Endothelial cell of umbilical vein (primary cell): ENCODE measurements around the gene EIF3D. TPM values are rescaled to one million over a fixed set of nuclear protein-coding genes. Genes with fewer than 3 reads are reported as not detected.

ENCODE experiments used
- BruUV-seq: library from RNA; stranded (reverse); fragments of 400-500 nt; replicated peaks from 2 replicates; lab custom pipeline; 2021; lab: Mats Ljungman, UMichigan
- CTCF ChIA-PET: fragments of 300-600, 350-600 bp; sonication (Branson Sonifier 250); formaldehyde crosslinking; loops from one replicate; lab custom pipeline; 2021; ENCODE audit warnings: antibody characterized with exemption, inconsistent platforms; lab: Charles Lee
- POLR2A ChIA-PET: fragments of 300-600, 350-600 bp; sonication (Branson Sonifier 250); formaldehyde crosslinking; loops from one replicate; lab custom pipeline; 2021; ENCODE audit warnings: antibody characterized with exemption, inconsistent platforms; lab: Charles Lee
- DNase-seq: peaks from one replicate; pipeline ENCODE4 v3.0.0-alpha.2; 2011; ENCODE audit warnings: low read depth, low spot score
- FAIRE-seq: peaks from 2 replicates; lab custom pipeline; 2011; peaks lifted over from hg19 to GRCh38; lab: Jason Lieb, UNC
- H2AFZ ChIP-seq: 2 replicates; pipeline ENCODE4 v1.6.0; 2012; ENCODE audit warnings: low read depth, low read length, control low read depth, inconsistent platforms
- H3K27ac ChIP-seq: 2 replicates; pipeline ENCODE4 v1.5.1; 2011; ENCODE audit warnings: low read depth, mild to moderate bottlenecking, control low read depth, low read length, moderate library complexity; ENCODE audit not compliant: insufficient read depth
- H3K27me3 ChIP-seq, 2 experiments: 2 replicates each; pipeline versions ENCODE4 v1.6.0 to v1.6.1; 2011; ENCODE audit warnings: low read length in 2 of 2, mixed read lengths in 1 of 2; ENCODE audit not compliant: control insufficient read depth in 2 of 2, insufficient read depth in 2 of 2
- H3K36me3 ChIP-seq, 2 experiments: 2 replicates in 1 of 2; 3 replicates in 1 of 2; pipeline ENCODE4 v1.5.1; 2011; ENCODE audit warnings: low read length in 2 of 2, mild to moderate bottlenecking in 1 of 2, moderate library complexity in 1 of 2; ENCODE audit not compliant: control insufficient read depth in 2 of 2, insufficient read depth in 2 of 2; ENCODE audit errors: extremely low read depth in 1 of 2
- H3K4me1 ChIP-seq: 3 replicates; pipeline ENCODE4 v1.5.1; 2011; ENCODE audit warnings: mild to moderate bottlenecking, low read length; ENCODE audit not compliant: control insufficient read depth, insufficient read depth; ENCODE audit errors: extremely low read depth
- H3K4me2 ChIP-seq: 2 replicates; pipeline ENCODE4 v1.6.1; 2011; ENCODE audit warnings: low read length, control low read depth, mixed read lengths; ENCODE audit not compliant: insufficient read depth
- H3K4me3 ChIP-seq, 3 experiments: fragments of 200-600 bp in 1 of 3; sonication (generic), shearing (Covaris generic) in 1 of 3; replicated peaks in 1 of 3; 2 replicates each; pipeline ENCODE4 v1.5.1; 2011 to 2016; ENCODE audit warnings: control low read depth in 3 of 3, low read length in 3 of 3, mild to moderate bottlenecking in 2 of 3, inconsistent platforms in 1 of 3, low read depth in 1 of 3, moderate library complexity in 1 of 3; ENCODE audit not compliant: insufficient read depth in 1 of 3
- H3K79me2 ChIP-seq: 2 replicates; pipeline ENCODE4 v1.6.0; 2012; ENCODE audit warnings: low read length, inconsistent platforms; ENCODE audit not compliant: control insufficient read depth, insufficient read depth
- H3K9ac ChIP-seq: replicated peaks from 2 replicates; pipeline ENCODE3; 2011; ENCODE audit warnings: low read length, control low read depth; ENCODE audit not compliant: insufficient read depth; ENCODE audit errors: extremely low read depth
- H3K9me1 ChIP-seq: replicated peaks from 3 replicates; pipeline ENCODE4 v1.6.0; 2011; ENCODE audit warnings: mild to moderate bottlenecking, low read length; ENCODE audit not compliant: control insufficient read depth, insufficient read depth; ENCODE audit errors: extremely low read depth
- H3K9me3 ChIP-seq: replicated peaks from 2 replicates; pipeline ENCODE4 v1.5.1; 2012; ENCODE audit warnings: low read length, inconsistent platforms; ENCODE audit not compliant: control insufficient read depth, insufficient read depth
- H4K20me1 ChIP-seq: replicated peaks from 2 replicates; pipeline ENCODE3; 2011; ENCODE audit warnings: mild to moderate bottlenecking, low read length; ENCODE audit not compliant: control insufficient read depth, insufficient read depth; ENCODE audit errors: extremely low read depth
- EZH2 ChIP-seq: IDR thresholded peaks from 2 replicates; pipeline ENCODE4 v1.6.1; 2012; ENCODE audit warnings: borderline replicate concordance, low read depth, mild to moderate bottlenecking, moderate library complexity, low read length, inconsistent platforms; ENCODE audit not compliant: severe bottlenecking
- GATA2 ChIP-seq: IDR thresholded peaks from 2 replicates; pipeline ENCODE4 v1.7.0; 2011; ENCODE audit warnings: low read depth, mild to moderate bottlenecking, moderate library complexity, mixed read lengths, low read length; ENCODE audit not compliant: insufficient read length, insufficient read depth
- JUN ChIP-seq: IDR thresholded peaks from 2 replicates; pipeline ENCODE4 v1.6.1; 2011; ENCODE audit warnings: borderline replicate concordance, low read depth; ENCODE audit not compliant: insufficient read length, insufficient read depth
- MYC ChIP-seq: IDR thresholded peaks from one replicate; pipeline ENCODE4 v1.6.1; 2011; ENCODE audit warnings: mild to moderate bottlenecking, low read depth, low read length
- POLR2AphosphoS5 ChIP-seq: IDR thresholded peaks from 2 replicates; pipeline ENCODE4 v1.6.1; 2012; ENCODE audit warnings: low read depth, mild to moderate bottlenecking, control low read depth, low read length, moderate library complexity; ENCODE audit not compliant: insufficient read depth
- dilution Hi-C: fragments of 300-500 bp; cut with MboI; formaldehyde crosslinking; loops from one replicate; pipeline ENCODE4 v1.15.0; 2019; ENCODE audit warnings: low sequenced_read_pairs; ENCODE audit not compliant: extremely low pct_ligation_motif_present
- intact Hi-C: fragments of 100-400 bp; cut with micrococcal nuclease; formaldehyde crosslinking; loops from one replicate; pipeline ENCODE4 v1.10.0; 2022
- polyA plus RNA-seq, 4 experiments: library from polyadenylated mRNA; depleted of rRNA in 3 of 4; stranded (reverse) in 3 of 4; unstranded in 1 of 4; fragments of >200 nt; gene quantifications; 2 replicates each; pipeline versions ENCODE4 v1.2.1 to v1.2.3, GENCODE V29; 2011 to 2012; ENCODE audit warnings: missing spikeins in 1 of 4
- total RNA-seq: library from RNA; stranded (reverse); gene quantifications from 2 replicates; pipeline ENCODE4 v1.2.3, GENCODE V29; 2021
- TF ChIP-seq, protein P1 (sequence below), 2 donors: IDR thresholded peaks; 1 replicate in 1 of 2; 2 replicates in 1 of 2; pipeline ENCODE4 v1.5.1; 2011; ENCODE audit warnings: low read length in 2 of 2, mild to moderate bottlenecking in 2 of 2, moderate library complexity in 2 of 2, control low read depth in 1 of 2, inconsistent platforms in 1 of 2, low read depth in 1 of 2; ENCODE audit not compliant: insufficient read depth in 1 of 2; ENCODE audit errors: extremely low read depth in 1 of 2
- TF ChIP-seq, protein P2 (sequence below): IDR thresholded peaks from 2 replicates; pipeline ENCODE4 v1.6.1; 2011; ENCODE audit not compliant: insufficient read depth, insufficient read length

Gene EIF3D
- total and polyA plus RNA-seq, 2 donors (not counting 3 experiments of a cell fraction or from before 2014, with no cell fraction given): 201 to 413 TPM

DNA sequence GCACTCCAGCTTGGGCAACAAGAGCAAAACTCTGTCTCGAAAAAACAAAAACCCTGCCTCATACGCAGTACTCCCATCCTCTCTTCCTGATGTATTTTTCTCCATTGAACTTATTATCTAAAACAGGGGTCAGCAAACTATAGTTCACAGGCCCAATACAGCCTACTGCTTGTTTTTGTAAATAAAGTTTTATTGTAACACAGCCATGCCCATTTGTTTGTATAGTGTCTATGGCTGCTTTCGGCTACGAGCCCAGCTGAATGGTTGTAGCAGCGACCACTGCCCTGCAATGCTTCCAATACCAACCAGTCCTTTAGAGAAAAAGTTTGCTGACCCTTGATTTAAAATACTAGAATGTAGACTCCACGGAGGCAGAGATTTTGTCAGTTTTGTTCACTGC is 53.6 kb downstream of the EIF3D start:
- H3K4me1 ChIP-seq: peaks cover 2% of the 10 kb centered on the region
- no peaks in the 10 kb centered on the region for H3K9me1 ChIP-seq
- H3K4me3 ChIP-seq: no peak overlapping the region
- no peaks in the 10 kb centered on the region for H3K9me3 ChIP-seq
- H3K27me3 ChIP-seq: no peaks in the 10 kb centered on the region
- DNase-seq: no peak
- no peak overlapping the region for H3K9ac ChIP-seq
- H2AFZ ChIP-seq: no peak overlapping the region
- dilution Hi-C loops: no loop called here
- no peak for TF ChIP-seq EZH2
- no peak for FAIRE-seq
- ChIA-PET CTCF (interaction anchor here (1.5 kb wide), 1 partner anchor 11 kb away, joined by 6 read pairs; no protein-coding TSS in a partner anchor), POLR2A (no interaction called here)
- H3K27ac ChIP-seq: no peak overlapping the region
- no TSS peak for BruUV-seq
- intact Hi-C loops: no loop called here
- no peak overlapping the region for H3K4me2 ChIP-seq
- H3K79me2 ChIP-seq: peaks cover 5% of the 10 kb centered on the region
- no peaks in the 10 kb centered on the region for H4K20me1 ChIP-seq
- peaks cover 6 to 32% of the 10 kb centered on the region in 2 experiments for H3K36me3 ChIP-seq

DNA sequence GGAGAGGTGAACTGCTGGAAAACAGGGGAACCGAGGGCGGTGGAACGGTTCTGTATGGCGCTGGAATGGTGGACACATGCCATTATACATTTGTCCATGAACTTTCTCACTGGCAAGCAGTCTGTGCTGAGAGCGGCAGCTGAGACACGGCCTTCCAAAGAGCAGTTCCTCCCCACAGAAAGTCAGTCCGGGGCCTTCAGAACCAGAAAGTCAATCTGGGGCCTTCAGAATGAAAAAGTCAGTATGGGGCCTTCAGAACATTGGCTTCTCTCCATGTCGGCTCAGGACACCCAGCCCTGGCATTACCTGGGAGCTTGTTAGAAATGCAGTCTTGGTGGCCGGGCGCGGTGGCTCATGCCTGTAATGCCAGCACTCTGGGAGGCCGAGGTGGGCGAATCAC is 56.3 kb downstream of the EIF3D start:
- no peak overlapping the region for H3K4me3 ChIP-seq
- peaks cover 13% of the 10 kb centered on the region for H3K4me1 ChIP-seq
- CTCF ChIA-PET: interaction anchor here (5.3 kb wide), 1 partner anchor 172 kb away, joined by 68 read pairs; no protein-coding TSS in a partner anchor
- no peak overlapping the region for H2AFZ ChIP-seq
- H4K20me1 ChIP-seq: no peaks in the 10 kb centered on the region
- FAIRE-seq: no peak
- peaks cover 5% of the 10 kb centered on the region for H3K79me2 ChIP-seq
- dilution Hi-C loops (no loop called here), intact Hi-C loops (no loop called here)
- no peaks in the 10 kb centered on the region for H3K9me3 ChIP-seq
- DNase-seq: no peak
- POLR2A ChIA-PET: no interaction called here
- H3K4me2 ChIP-seq: no peak overlapping the region
- no peaks in the 10 kb centered on the region for H3K9me1 ChIP-seq
- BruUV-seq: no TSS peak
- no peak overlapping the region for H3K9ac ChIP-seq
- no peaks in the 10 kb centered on the region for H3K27me3 ChIP-seq
- H3K36me3 ChIP-seq: peaks cover 6 to 27% of the 10 kb centered on the region in 2 experiments
- no peak overlapping the region for H3K27ac ChIP-seq
- TF ChIP-seq MYC: no peak
- TF ChIP-seq, protein P1, sequence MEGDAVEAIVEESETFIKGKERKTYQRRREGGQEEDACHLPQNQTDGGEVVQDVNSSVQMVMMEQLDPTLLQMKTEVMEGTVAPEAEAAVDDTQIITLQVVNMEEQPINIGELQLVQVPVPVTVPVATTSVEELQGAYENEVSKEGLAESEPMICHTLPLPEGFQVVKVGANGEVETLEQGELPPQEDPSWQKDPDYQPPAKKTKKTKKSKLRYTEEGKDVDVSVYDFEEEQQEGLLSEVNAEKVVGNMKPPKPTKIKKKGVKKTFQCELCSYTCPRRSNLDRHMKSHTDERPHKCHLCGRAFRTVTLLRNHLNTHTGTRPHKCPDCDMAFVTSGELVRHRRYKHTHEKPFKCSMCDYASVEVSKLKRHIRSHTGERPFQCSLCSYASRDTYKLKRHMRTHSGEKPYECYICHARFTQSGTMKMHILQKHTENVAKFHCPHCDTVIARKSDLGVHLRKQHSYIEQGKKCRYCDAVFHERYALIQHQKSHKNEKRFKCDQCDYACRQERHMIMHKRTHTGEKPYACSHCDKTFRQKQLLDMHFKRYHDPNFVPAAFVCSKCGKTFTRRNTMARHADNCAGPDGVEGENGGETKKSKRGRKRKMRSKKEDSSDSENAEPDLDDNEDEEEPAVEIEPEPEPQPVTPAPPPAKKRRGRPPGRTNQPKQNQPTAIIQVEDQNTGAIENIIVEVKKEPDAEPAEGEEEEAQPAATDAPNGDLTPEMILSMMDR (IDR thresholded peaks at IDR 0.05; ENCODE audit: extremely low read depth in 1 of 2, insufficient read depth in 1 of 2, low read depth in 1 of 2, low read length in 2 of 2): no peak
- TF ChIP-seq POLR2AphosphoS5: no peak
- TF ChIP-seq, protein P2, sequence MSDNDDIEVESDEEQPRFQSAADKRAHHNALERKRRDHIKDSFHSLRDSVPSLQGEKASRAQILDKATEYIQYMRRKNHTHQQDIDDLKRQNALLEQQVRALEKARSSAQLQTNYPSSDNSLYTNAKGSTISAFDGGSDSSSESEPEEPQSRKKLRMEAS: no peak
- no peak for TF ChIP-seq GATA2
- TF ChIP-seq JUN: no peak
